Ascending aorta (tissue), 2 donors: ENCODE measurements around the gene UBN2. TPM values are rescaled to one million over a fixed set of nuclear protein-coding genes. Genes with fewer than 3 reads are reported as not detected.
A peak's percentile ranks its signal among the peaks of the same experiment; 100 is the strongest.

ENCODE experiments used
- DNase-seq, 2 donors: peaks; one replicate each; pipeline ENCODE4 v3.0.0-alpha.2; 2019; ENCODE audit warnings: low spot score in 2 of 2
- H3K27ac ChIP-seq, 2 donors: fragments of 200-600 bp; sonication (generic); one replicate each; pipeline ENCODE4 v1.5.1; 2016 to 2017; ENCODE audit warnings: mild to moderate bottlenecking in 1 of 2
- H3K27me3 ChIP-seq: fragments of 200-600 bp; sonication (generic); one replicate; pipeline ENCODE4 v1.5.1; 2017
- H3K36me3 ChIP-seq, 2 donors: fragments of 200-600 bp; sonication (generic); one replicate each; pipeline ENCODE4 v1.5.1; 2016
- H3K4me1 ChIP-seq, 2 donors: fragments of 200-600 bp; sonication (generic); one replicate each; pipeline ENCODE4 v1.5.1; 2016 to 2017; ENCODE audit warnings: mild to moderate bottlenecking in 1 of 2
- H3K4me3 ChIP-seq, 2 donors: fragments of 200-600 bp; sonication (generic); one replicate each; pipeline ENCODE4 v1.5.1; 2016 to 2017; ENCODE audit warnings: mild to moderate bottlenecking in 1 of 2
- H3K9me3 ChIP-seq, 2 donors: fragments of 200-600 bp; sonication (generic); one replicate each; pipeline ENCODE4 v1.5.1; 2016
- intact Hi-C: fragments of 100-400 bp; cut with DNase I; formaldehyde crosslinking; loops from one replicate; pipeline ENCODE4 v1.15.1; 2023
- total RNA-seq: library from RNA; depleted of rRNA; stranded (reverse); fragments of >200 nt; gene quantifications from one replicate; pipeline ENCODE4 v1.1.0, GENCODE V29; 2016
- TF ChIP-seq, protein P1 (sequence below), 3 experiments: fragments of 200-600 bp in 2 of 3; fragments of 450-650 bp in 1 of 3; sonication (generic) in 2 of 3; IDR thresholded peaks; one replicate each; pipeline ENCODE4 v1.5.1; 2016 to 2019; ENCODE audit warnings: antibody characterized with exemption in 3 of 3, mild to moderate bottlenecking in 1 of 3, moderate library complexity in 1 of 3

UBN2 gene
- total RNA-seq, 1 donor from 2014 or later: 3.7 TPM

DNA sequence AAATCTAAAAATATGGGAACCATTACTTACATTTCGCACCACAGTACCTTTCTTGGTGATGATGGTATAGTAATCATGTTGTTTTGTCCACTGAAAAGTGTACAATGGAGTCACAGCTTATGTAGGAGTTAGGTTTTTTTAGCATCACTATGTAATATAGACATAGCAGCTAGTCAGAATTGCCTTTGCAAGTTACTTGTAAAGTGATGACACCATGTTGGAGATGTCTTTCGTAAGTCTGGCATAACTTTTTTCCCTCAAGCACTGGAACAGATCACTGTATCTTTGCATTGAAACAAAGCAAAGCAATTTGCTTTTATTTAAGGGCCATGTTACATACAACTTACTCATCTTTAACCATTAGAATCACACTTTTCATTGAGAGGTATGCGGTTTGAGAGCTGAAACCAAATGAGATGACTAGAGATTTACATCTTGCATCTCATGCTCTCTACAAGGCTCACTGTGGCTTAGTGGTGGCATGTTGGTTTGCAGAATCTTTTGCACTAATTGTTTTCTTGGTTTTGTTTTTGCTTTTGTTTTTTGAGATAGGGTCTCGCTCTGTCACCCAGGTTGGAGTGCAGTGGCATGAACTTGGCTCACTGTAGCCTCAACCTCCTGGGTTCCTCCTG, 18.3 kb downstream of the UBN2 start:
- H3K36me3 ChIP-seq: peaks cover 10 to 24% of the 10 kb centered on the region in 2 donors
- TF ChIP-seq, protein P1, sequence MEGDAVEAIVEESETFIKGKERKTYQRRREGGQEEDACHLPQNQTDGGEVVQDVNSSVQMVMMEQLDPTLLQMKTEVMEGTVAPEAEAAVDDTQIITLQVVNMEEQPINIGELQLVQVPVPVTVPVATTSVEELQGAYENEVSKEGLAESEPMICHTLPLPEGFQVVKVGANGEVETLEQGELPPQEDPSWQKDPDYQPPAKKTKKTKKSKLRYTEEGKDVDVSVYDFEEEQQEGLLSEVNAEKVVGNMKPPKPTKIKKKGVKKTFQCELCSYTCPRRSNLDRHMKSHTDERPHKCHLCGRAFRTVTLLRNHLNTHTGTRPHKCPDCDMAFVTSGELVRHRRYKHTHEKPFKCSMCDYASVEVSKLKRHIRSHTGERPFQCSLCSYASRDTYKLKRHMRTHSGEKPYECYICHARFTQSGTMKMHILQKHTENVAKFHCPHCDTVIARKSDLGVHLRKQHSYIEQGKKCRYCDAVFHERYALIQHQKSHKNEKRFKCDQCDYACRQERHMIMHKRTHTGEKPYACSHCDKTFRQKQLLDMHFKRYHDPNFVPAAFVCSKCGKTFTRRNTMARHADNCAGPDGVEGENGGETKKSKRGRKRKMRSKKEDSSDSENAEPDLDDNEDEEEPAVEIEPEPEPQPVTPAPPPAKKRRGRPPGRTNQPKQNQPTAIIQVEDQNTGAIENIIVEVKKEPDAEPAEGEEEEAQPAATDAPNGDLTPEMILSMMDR (IDR thresholded peaks at IDR 0.05): no peak
- intact Hi-C loops: no loop called here
- no peaks in the 10 kb centered on the region for H3K4me1 ChIP-seq
- DNase-seq: no peak
- H3K4me3 ChIP-seq: no peak overlapping the region
- H3K27ac ChIP-seq: no peak overlapping the region
- H3K9me3 ChIP-seq: no peaks in the 10 kb centered on the region
- H3K27me3 ChIP-seq: no peaks in the 10 kb centered on the region

DNA sequence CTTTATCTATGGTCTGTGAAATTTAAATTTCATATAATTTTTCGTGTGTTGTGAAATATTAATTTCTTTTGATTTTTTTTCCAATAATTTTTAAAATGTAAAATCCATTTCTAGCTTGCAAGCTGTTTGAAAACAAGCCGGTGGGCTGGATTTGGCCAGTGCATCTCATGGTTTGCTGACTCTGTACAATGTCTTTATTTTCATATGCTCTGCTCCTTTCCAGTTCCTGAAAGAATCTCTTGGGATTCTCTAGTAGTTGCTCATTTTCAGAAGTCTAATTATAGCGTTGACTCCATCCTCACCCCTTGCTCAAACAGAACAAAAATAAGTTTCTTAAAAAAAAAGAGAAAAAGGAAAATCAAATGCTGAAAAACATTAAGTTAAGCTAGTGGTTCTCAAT, 21.4 kb downstream of the UBN2 start:
- no peaks in the 10 kb centered on the region for H3K27me3 ChIP-seq
- intact Hi-C loops: no loop called here
- no peaks in the 10 kb centered on the region for H3K9me3 ChIP-seq
- peak overlapping the region; percentile 13 to 53 for H3K27ac ChIP-seq
- no peak for DNase-seq
- H3K4me3 ChIP-seq: no peak overlapping the region
- no peaks in the 10 kb centered on the region for H3K4me1 ChIP-seq
- TF ChIP-seq, protein P1 (IDR thresholded peaks at IDR 0.05): no peak
- H3K36me3 ChIP-seq: peaks cover 13 to 26% of the 10 kb centered on the region in 2 donors

DNA sequence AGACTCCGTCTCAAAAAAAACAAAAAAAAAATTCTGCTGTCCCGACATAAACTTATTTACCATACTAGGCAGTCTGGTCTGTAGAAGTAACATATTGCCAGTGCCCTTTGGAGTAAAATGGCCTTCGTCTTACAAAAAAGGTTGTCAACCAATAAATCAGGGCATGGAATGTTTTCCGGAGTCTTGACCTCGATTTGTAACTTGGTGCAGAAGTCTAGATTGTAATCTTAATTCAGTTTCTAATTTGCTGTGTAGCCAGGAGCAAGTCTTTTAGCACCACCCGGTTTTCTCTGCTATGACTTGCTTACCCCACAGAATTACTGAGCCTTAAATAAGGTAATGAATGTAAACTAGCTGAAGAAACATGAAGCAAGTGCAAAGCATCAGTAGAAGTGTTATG, 23.2 kb downstream of the UBN2 start:
- intact Hi-C loops: no loop called here
- Histone ChIP-seq H3K27ac (no peak overlapping the region), H3K4me3 (no peak overlapping the region), H3K36me3 (peaks cover 18 to 42% of the 10 kb centered on the region in 2 donors), H3K27me3 (no peaks in the 10 kb centered on the region), H3K4me1 (no peaks in the 10 kb centered on the region), H3K9me3 (no peaks in the 10 kb centered on the region)
- DNase-seq: no peak
- TF ChIP-seq, protein P1 (IDR thresholded peaks at IDR 0.05): no peak

DNA sequence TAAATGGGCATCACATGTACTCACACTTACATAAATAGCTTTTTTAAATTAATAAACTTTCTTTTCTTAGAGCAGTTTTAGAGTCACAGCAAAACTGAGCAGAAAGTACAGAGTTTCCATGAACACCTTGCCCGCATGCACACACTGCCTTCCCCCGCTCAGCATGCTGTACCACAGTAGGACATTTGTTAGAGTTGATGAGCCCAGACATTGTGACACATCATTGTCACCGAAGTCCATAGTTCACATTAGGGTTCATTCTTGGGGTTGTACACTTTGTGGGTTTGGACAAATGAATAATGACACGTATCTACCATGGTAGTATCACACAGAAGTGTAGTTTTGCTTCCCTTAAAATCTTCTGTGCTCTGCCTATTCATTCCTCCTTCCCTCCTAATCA, 23.7 kb downstream of the UBN2 start:
- Histone ChIP-seq H3K4me1 (no peaks in the 10 kb centered on the region), H3K9me3 (no peaks in the 10 kb centered on the region), H3K4me3 (no peak overlapping the region), H3K27ac (no peak overlapping the region), H3K27me3 (no peaks in the 10 kb centered on the region), H3K36me3 (peaks cover 13 to 42% of the 10 kb centered on the region in 2 donors)
- intact Hi-C loops: no loop called here
- TF ChIP-seq, protein P1 (IDR thresholded peaks at IDR 0.05): no peak
- DNase-seq: no peak

DNA sequence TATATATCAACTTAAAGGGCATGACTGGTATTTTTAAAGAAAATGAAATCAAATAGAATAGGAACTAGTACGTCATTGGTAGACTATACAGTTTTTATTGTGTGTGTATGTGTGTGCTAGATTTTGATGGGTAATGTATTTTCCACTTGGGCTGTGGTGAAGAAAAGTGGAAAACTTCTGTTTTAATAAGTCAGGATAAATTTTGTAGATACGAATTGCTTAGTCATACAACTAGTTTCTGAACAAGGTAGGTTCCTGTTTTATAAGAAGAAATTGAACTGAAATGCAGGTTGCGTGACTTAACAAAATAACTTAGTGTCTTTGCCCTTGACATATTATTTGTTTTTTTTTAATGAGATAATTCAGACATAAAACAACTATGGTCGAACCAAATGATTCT, 24.3 kb downstream of the UBN2 start:
- intact Hi-C loops: no loop called here
- H3K27ac ChIP-seq: no peak overlapping the region
- H3K36me3 ChIP-seq: peaks cover 15 to 43% of the 10 kb centered on the region in 2 donors

More for the DNA sequence above, 24.3 kb downstream of the UBN2 start:
- Histone ChIP-seq H3K9me3 (no peaks in the 10 kb centered on the region), H3K4me3 (no peak overlapping the region), H3K4me1 (no peaks in the 10 kb centered on the region), H3K27me3 (no peaks in the 10 kb centered on the region)
- TF ChIP-seq, protein P1 (IDR thresholded peaks at IDR 0.05): no peak
- DNase-seq: no peak
